HS-5 (cell line): ENCODE results near the gene SCT.

Experiments
- DNase-seq: peaks from one replicate; pipeline ENCODE4 v3.0.0-alpha.2; 2012; ENCODE audit warnings: low read depth

SCT gene

GRCh38 chr11:586376-587316, 40.3 kb downstream of the SCT start:
- no peak for DNase-seq

- no peak for DNase-seq
Measured at GRCh38 chr11:584287-584686, 42.7 kb downstream of the SCT start.

GRCh38 chr11:581752-582151, 45.2 kb downstream of the SCT start:
- no peak for DNase-seq

GRCh38 chr11:581342-581741, 45.6 kb downstream of the SCT start:
- no peak for DNase-seq

GRCh38 chr11:579830-580601, 47.0 kb downstream of the SCT start:
- DNase-seq = no peak

GRCh38 chr11:578276-579035, 48.5 kb downstream of the SCT start:
- DNase-seq = no peak

GRCh38 chr11:577611-577894, 49.4 kb downstream of the SCT start:
- DNase-seq = no peak

- DNase-seq = no peak
Measured at GRCh38 chr11:576811-577610, 50.0 kb downstream of the SCT start.
